Endodermal cell (in vitro differentiated cells): Measurements from ENCODE around the gene NT5C2. TPM values are rescaled to one million over a fixed set of nuclear protein-coding genes. Genes with fewer than 3 reads are reported as not detected.

Source experiments
- DNase-seq: peaks from one replicate; pipeline ENCODE4 v3.0.0-alpha.2; 2017
- H3K27ac ChIP-seq: 2 replicates; pipeline ENCODE4 v1.5.1; 2013; ENCODE audit warnings: mild to moderate bottlenecking, low read depth, low read length, moderate library complexity
- H3K27me3 ChIP-seq: 2 replicates; pipeline ENCODE4 v1.6.1; 2013; ENCODE audit warnings: mild to moderate bottlenecking, low read length, moderate library complexity; ENCODE audit not compliant: insufficient read depth, control insufficient read depth, poor library complexity, severe bottlenecking
- H3K36me3 ChIP-seq: 2 replicates; pipeline ENCODE4 v1.7.0; 2013; ENCODE audit warnings: mild to moderate bottlenecking, low read length, moderate library complexity; ENCODE audit not compliant: control insufficient read depth, insufficient read depth
- H3K4me1 ChIP-seq: one replicate; pipeline ENCODE4 v1.7.0; 2013; ENCODE audit warnings: low read length; ENCODE audit not compliant: control insufficient read depth, insufficient read depth
- H3K4me3 ChIP-seq: 2 replicates; pipeline ENCODE4 v1.5.1; 2013; ENCODE audit warnings: mild to moderate bottlenecking, low read length, moderate library complexity
- H3K9ac ChIP-seq: 2 replicates; pipeline ENCODE4 v1.6.1; 2013; ENCODE audit warnings: mild to moderate bottlenecking, low read length, moderate library complexity; ENCODE audit not compliant: poor library complexity, severe bottlenecking; ENCODE audit errors: extremely low read depth
- H3K9me3 ChIP-seq: 2 replicates; pipeline ENCODE4 v1.6.1; 2013; ENCODE audit warnings: mild to moderate bottlenecking, low read length, moderate library complexity; ENCODE audit not compliant: control insufficient read depth
- H3K27ac Mint-ChIP-seq: 2 replicates; pipeline ENCODE4 v1.8.0; 2020; ENCODE audit warnings: mixed read lengths
- H3K27me3 Mint-ChIP-seq: 2 replicates; pipeline ENCODE4 v1.8.0; 2021; ENCODE audit warnings: mild to moderate bottlenecking, mixed read lengths; ENCODE audit not compliant: insufficient read depth
- H3K36me3 Mint-ChIP-seq: 2 replicates; pipeline ENCODE4 v1.8.0; 2020; ENCODE audit warnings: low read depth, mixed read lengths
- H3K4me1 Mint-ChIP-seq: 2 replicates; pipeline ENCODE4 v1.8.0; 2020; ENCODE audit warnings: mixed read lengths
- H3K4me3 Mint-ChIP-seq: 2 replicates; pipeline ENCODE4 v1.8.0; 2020; ENCODE audit warnings: mild to moderate bottlenecking, moderate library complexity, mixed read lengths
- H3K9me3 Mint-ChIP-seq: 2 replicates; pipeline ENCODE4 v1.8.0; 2020; ENCODE audit warnings: mild to moderate bottlenecking, mixed read lengths
- CTCF ChIP-seq: fragments of 200-600 bp; sonication (generic); conservative IDR thresholded peaks from 2 replicates; pipeline ENCODE4 v1.5.0; 2021; ENCODE audit warnings: antibody characterized with exemption, mild to moderate bottlenecking
- WGBS, 2 experiments: methylation state at CpG; one replicate each; pipeline versions ENCODE4 v1.1.5 to v1.1.7; 2013; ENCODE audit warnings: missing lambda C conversion rate in 2 of 2, mixed read lengths in 1 of 2; ENCODE audit not compliant: insufficient coverage in 1 of 2, insufficient read length in 1 of 2; 5-methylcytosine and 5-hydroxymethylcytosine counted together
- total RNA-seq, 2 donors: library from RNA; stranded (reverse); fragmentation: NEBNext Ultra II Directional in 1 of 2; extraction: Animal tissue kit (Norgen Biotek cat#: 25700) in 1 of 2; gene quantifications; 2 replicates in 1 of 2; 3 replicates in 1 of 2; pipeline ENCODE4 v1.2.1, GENCODE V29; 2021

The NT5C2 gene
- total RNA-seq, 2 donors from 2014 or later: 122 to 148 TPM

GRCh38 chr10:103077020-103077419, 116.1 kb downstream of the NT5C2 start:
- DNase-seq: no peak
- H3K9ac ChIP-seq: no peak overlapping the region
- WGBS, 2 experiments: 91 to 96% methylated on average over 20 to 21 of the region's 21 CpGs

GRCh38 chr10:103072891-103073290, 120.2 kb downstream of the NT5C2 start:
- no peak overlapping the region for H3K9ac ChIP-seq
- Mint-ChIP-seq H3K9me3 (no peaks in the 10 kb centered on the region), H3K27me3 (no peaks in the 10 kb centered on the region), H3K4me3 (no peak overlapping the region), H3K27ac (no peak overlapping the region), H3K4me1 (no peaks in the 10 kb centered on the region), H3K36me3 (peaks cover 9% of the 10 kb centered on the region)
- H3K9me3 ChIP-seq: no peaks in the 10 kb centered on the region
- no peak for TF ChIP-seq CTCF
- H3K27ac ChIP-seq: no peak overlapping the region
- H3K36me3 ChIP-seq: no peaks in the 10 kb centered on the region
- H3K4me1 ChIP-seq: no peaks in the 10 kb centered on the region
- peak; percentile 35 for DNase-seq
- no peak overlapping the region for H3K4me3 ChIP-seq
- no peaks in the 10 kb centered on the region for H3K27me3 ChIP-seq
- WGBS, 2 experiments: 98 to 100% methylated on average over 2 to 8 of the region's 8 CpGs

More at GRCh38 chr10:103077020-103077419, 116.1 kb downstream of the NT5C2 start:
- TF ChIP-seq CTCF: no peak
- no peaks in the 10 kb centered on the region for H3K4me1 Mint-ChIP-seq
- no peaks in the 10 kb centered on the region for H3K9me3 ChIP-seq
- no peaks in the 10 kb centered on the region for H3K27me3 Mint-ChIP-seq
- H3K4me3 Mint-ChIP-seq: no peak overlapping the region
- no peak overlapping the region for H3K4me3 ChIP-seq
- H3K36me3 Mint-ChIP-seq: peaks cover 11% of the 10 kb centered on the region
- H3K27me3 ChIP-seq: no peaks in the 10 kb centered on the region
- no peaks in the 10 kb centered on the region for H3K4me1 ChIP-seq
- H3K27ac Mint-ChIP-seq: no peak overlapping the region
- no peaks in the 10 kb centered on the region for H3K9me3 Mint-ChIP-seq
- no peaks in the 10 kb centered on the region for H3K36me3 ChIP-seq
- H3K27ac ChIP-seq: no peak overlapping the region

- no peaks in the 10 kb centered on the region for H3K36me3 ChIP-seq
- no peaks in the 10 kb centered on the region for H3K4me1 ChIP-seq
- H3K27ac Mint-ChIP-seq: no peak overlapping the region
- WGBS, 2 experiments: 90 to 97% methylated on average over 10 to 22 of the region's 22 CpGs
- H3K9me3 ChIP-seq: no peaks in the 10 kb centered on the region
- H3K27me3 Mint-ChIP-seq: no peaks in the 10 kb centered on the region
- no peaks in the 10 kb centered on the region for H3K4me1 Mint-ChIP-seq
- no peak overlapping the region for H3K4me3 ChIP-seq
- peaks cover 4% of the 10 kb centered on the region for H3K36me3 Mint-ChIP-seq
- peak; percentile 42 for DNase-seq
- no peak overlapping the region for H3K9ac ChIP-seq
- no peak for TF ChIP-seq CTCF
- H3K27ac ChIP-seq: no peak overlapping the region
- H3K9me3 Mint-ChIP-seq: no peaks in the 10 kb centered on the region
- H3K27me3 ChIP-seq: no peaks in the 10 kb centered on the region
- no peak overlapping the region for H3K4me3 Mint-ChIP-seq
Measured at GRCh38 chr10:103072276-103072675, 120.8 kb downstream of the NT5C2 start.
